GM12878 (cell line): ENCODE measurements around the gene ADGRB2. TPM values are rescaled to one million over a fixed set of nuclear protein-coding genes. Genes with fewer than 3 reads are reported as not detected.

Experiments
- ATAC-seq: fragments of 200-7000 bp; cut with Tn5 transposase; 3 replicates; pipeline ENCODE4 v1.9.1; 2020; ENCODE audit warnings: mild to moderate bottlenecking, moderate library complexity
- BruUV-seq: library from RNA; stranded (reverse); fragments of 400-500 nt; replicated peaks from 2 replicates; lab custom pipeline; 2021; lab: Mats Ljungman, UMichigan
- CTCF ChIA-PET: fragments of 300-600 bp; sonication (Branson Sonifier 250); formaldehyde crosslinking; extraction: SDS; loops from one replicate; lab custom pipeline; 2021; ENCODE audit warnings: inconsistent platforms; lab: Yijun Ruan, JAX
- POLR2A ChIA-PET: fragments of 350-600 bp; formaldehyde crosslinking; extraction: SDS; loops from one replicate; lab custom pipeline; 2021; ENCODE audit warnings: inconsistent platforms; lab: Charles Lee
- RAD21 ChIA-PET: fragments of 300-600 bp; sonication (Branson Sonifier 250); formaldehyde crosslinking; loops from one replicate; lab custom pipeline; 2023; ENCODE audit warnings: antibody characterized with exemption; ENCODE audit not compliant: unreplicated experiment; lab: Charles Lee
- SMC1A ChIA-PET: fragments of 300-600 bp; sonication (Branson Sonifier 250); formaldehyde crosslinking; loops from one replicate; lab custom pipeline; 2023; ENCODE audit not compliant: unreplicated experiment, uncharacterized antibody; lab: Charles Lee
- DNase-seq: peaks from one replicate; pipeline ENCODE4 v3.0.0-alpha.2; 2011; ENCODE audit warnings: low read depth, low spot score
- FAIRE-seq: peaks from 3 replicates; lab custom pipeline; 2011; peaks lifted over from hg19 to GRCh38; lab: Jason Lieb, UNC
- H2AFZ ChIP-seq: 2 replicates; pipeline ENCODE4 v1.6.0; 2011; ENCODE audit warnings: low read depth, low read length, control low read depth; ENCODE audit not compliant: control insufficient read depth
- H3K27ac ChIP-seq: 2 replicates; pipeline ENCODE4 v1.5.1; 2011; ENCODE audit warnings: control low read depth; ENCODE audit not compliant: control insufficient read depth, insufficient read depth
- H3K27me3 ChIP-seq, 2 experiments: replicated peaks in 1 of 2; 2 replicates each; pipeline versions ENCODE4 v1.6.0 to v1.6.1; 2011; ENCODE audit warnings: low read length in 1 of 2; ENCODE audit not compliant: control insufficient read depth in 2 of 2, insufficient read depth in 2 of 2
- H3K36me3 ChIP-seq, 2 experiments: 2 replicates each; pipeline ENCODE4 v1.5.1; 2011; ENCODE audit warnings: low read length in 1 of 2; ENCODE audit not compliant: control insufficient read depth in 2 of 2, insufficient read depth in 2 of 2
- H3K4me1 ChIP-seq: 2 replicates; pipeline ENCODE4 v1.6.1; 2011; ENCODE audit warnings: mild to moderate bottlenecking, low read length, moderate library complexity, mixed read lengths; ENCODE audit not compliant: control insufficient read depth, insufficient read depth
- H3K4me2 ChIP-seq: 2 replicates; pipeline ENCODE4 v1.6.0; 2011; ENCODE audit warnings: control low read depth; ENCODE audit not compliant: control insufficient read depth, insufficient read depth
- H3K4me3 ChIP-seq: fragments of 200-600 bp; sonication (generic); 2 replicates; pipeline ENCODE4 v1.5.1; 2016
- H3K79me2 ChIP-seq: 2 replicates; pipeline ENCODE4 v1.6.0; 2011; ENCODE audit warnings: low read length; ENCODE audit not compliant: control insufficient read depth, insufficient read depth
- H3K9ac ChIP-seq: 2 replicates; pipeline ENCODE4 v1.8.0; 2011; ENCODE audit warnings: low read length, control low read depth, mixed read lengths; ENCODE audit not compliant: control insufficient read depth, insufficient read depth
- H3K9me3 ChIP-seq: replicated peaks from 3 replicates; pipeline ENCODE4 v1.5.1; 2011; ENCODE audit warnings: mild to moderate bottlenecking, low read length; ENCODE audit not compliant: control insufficient read depth, insufficient read depth
- H4K20me1 ChIP-seq: 2 replicates; pipeline ENCODE4 v1.6.0; 2011; ENCODE audit not compliant: control insufficient read depth, insufficient read depth
- CEBPB ChIP-seq, 2 experiments: fragments of 150-350 bp in 1 of 2; IDR thresholded peaks; 2 replicates each; pipeline ENCODE4 v1.6.1; 2012 to 2014; ENCODE audit warnings: low read depth in 2 of 2, low read length in 2 of 2, borderline replicate concordance in 1 of 2, inconsistent platforms in 1 of 2
- EP300 ChIP-seq, 2 experiments: fragments of 150-350 bp in 1 of 2; IDR thresholded peaks; 2 replicates each; pipeline ENCODE4 v1.6.1; 2011 to 2012; ENCODE audit warnings: low read depth in 2 of 2, low read length in 2 of 2, borderline replicate concordance in 1 of 2, improper control_type of control experiment in 1 of 2, inconsistent platforms in 1 of 2; ENCODE audit not compliant: control insufficient read depth in 1 of 2
- ESRRA ChIP-seq: IDR thresholded peaks from 2 replicates; pipeline ENCODE4 v1.6.1; 2012; ENCODE audit warnings: mild to moderate bottlenecking, low read length, improper control_type of control experiment
- NR2C1 ChIP-seq: fragments of 450-650 bp; IDR thresholded peaks from 2 replicates; pipeline ENCODE4 v1.6.1; 2017; ENCODE audit warnings: antibody characterized with exemption, mild to moderate bottlenecking, moderate library complexity
- NR2C2 ChIP-seq: IDR thresholded peaks from 2 replicates; pipeline ENCODE4 v1.6.1; 2011; ENCODE audit warnings: borderline replicate concordance, low read depth; ENCODE audit not compliant: control insufficient read depth, insufficient read length
- PML ChIP-seq: IDR thresholded peaks from 2 replicates; pipeline ENCODE4 v1.6.1; 2012; ENCODE audit warnings: low read length, inconsistent platforms
- SPI1 ChIP-seq: IDR thresholded peaks from 2 replicates; pipeline ENCODE4 v1.6.1; 2011; ENCODE audit warnings: low read depth, mild to moderate bottlenecking, low read length, moderate library complexity, borderline replicate concordance; ENCODE audit not compliant: insufficient read depth
- ZNF24 ChIP-seq: fragments of 450-650 bp; IDR thresholded peaks from 2 replicates; pipeline ENCODE4 v1.6.1; 2017; ENCODE audit warnings: antibody characterized with exemption, mild to moderate bottlenecking
- WGBS: methylation state at CpG from one replicate; pipeline ENCODE4 v1.1.6; 2016; ENCODE audit warnings: low lambda C conversion rate; ENCODE audit not compliant: insufficient replicate concordance, insufficient coverage; ENCODE audit errors: missing lambda C conversion rate; 5-methylcytosine and 5-hydroxymethylcytosine counted together
- in situ Hi-C: fragments of 300-500 bp; cut with MboI; formaldehyde crosslinking; loops from 9 replicates; pipeline ENCODE4 v1.14.3; 2018; ENCODE audit warnings: mixed read lengths
- intact Hi-C: fragments of 100-400 bp; cut with micrococcal nuclease; formaldehyde crosslinking; loops from one replicate; pipeline ENCODE4 v1.14.2; 2022; ENCODE audit not compliant: unreplicated experiment
- polyA plus RNA-seq, 11 experiments: library from polyadenylated mRNA; depleted of rRNA in 4 of 11; unstranded in 6 of 11; stranded (reverse) in 5 of 11; fragments of >200 nt; fragmentation: Nextera tagmentation in 4 of 11; fragmentation: Illumina TruSeq in 1 of 11; extraction: Ambion mirVana in 4 of 11; extraction: Trizol in 1 of 11; gene quantifications; 1 replicate in 1 of 11; 2 replicates in 10 of 11; pipeline versions ENCODE4 v1.2.1 to v1.2.3, GENCODE V29; 2011 to 2016; ENCODE audit warnings: inconsistent platforms in 2 of 11, missing spikeins in 2 of 11, low read depth in 1 of 11
- total RNA-seq, 4 experiments: library from RNA; depleted of rRNA in 3 of 4; stranded (reverse); fragments of >200 nt in 3 of 4; fragmentation: Illumina TruSeq in 1 of 4; extraction: Trizol in 1 of 4; gene quantifications; 2 replicates each; pipeline versions ENCODE4 v1.2.1 to v1.2.3, GENCODE V29; 2013 to 2021
- TF ChIP-seq, protein P1 (sequence below): IDR thresholded peaks from 2 replicates; pipeline ENCODE4 v1.6.1; 2012; ENCODE audit warnings: low read depth, low read length, improper control_type of control experiment
- TF ChIP-seq, protein P2 (sequence below): IDR thresholded peaks from 2 replicates; pipeline ENCODE4 v1.6.1; 2011; ENCODE audit warnings: low read depth, low read length, improper control_type of control experiment, borderline replicate concordance
- TF ChIP-seq, protein P3 (sequence below): fragments of 450-650 bp; formaldehyde crosslinking; IDR thresholded peaks from 2 replicates; pipeline ENCODE4 v1.4.0; 2022; ENCODE audit warnings: mild to moderate bottlenecking, moderate library complexity
- TF ChIP-seq, protein P4 (sequence below): fragments of 450-650 bp; IDR thresholded peaks from 2 replicates; pipeline ENCODE4 v1.6.1; 2016; ENCODE audit warnings: mild to moderate bottlenecking

The ADGRB2 gene
- total and polyA plus RNA-seq, 10 of the 15 experiments (the other 5 are each of a cell fraction or from before 2014, with no cell fraction given): 0.11 to 0.33 (median 0.18) TPM; not detected in 4

DNA sequence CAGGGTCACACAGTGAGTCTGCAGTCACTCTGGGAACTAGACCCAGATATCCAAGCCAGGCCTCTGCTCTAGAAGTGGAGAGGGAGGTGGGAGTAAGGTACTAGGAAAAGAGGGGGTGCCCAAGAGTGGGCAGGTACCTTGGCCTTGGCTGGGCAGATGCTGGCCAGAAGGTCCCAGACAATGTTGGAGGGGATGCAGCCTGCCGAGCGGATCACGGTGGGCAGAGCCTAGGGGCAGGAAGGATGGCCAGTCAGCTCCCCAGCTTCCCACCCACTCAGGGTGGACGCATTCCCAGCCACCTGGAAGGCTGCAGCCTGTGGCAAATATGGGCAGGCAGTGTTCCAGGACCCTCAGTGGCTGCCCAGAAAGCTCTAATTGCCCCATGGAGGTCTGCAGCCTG is 28.4 kb upstream of the ADGRB2 start:
- 30% methylated on average over 4 of the region's 4 CpGs for WGBS
- in situ Hi-C loops: no loop called here
- Histone ChIP-seq H3K27me3 (no peaks in the 10 kb centered on the region; a peak in 2 of 4 replicates), H3K4me1 (peaks cover 7% of the 10 kb centered on the region), H3K9me3 (no peaks in the 10 kb centered on the region), H3K36me3 (no peaks in the 10 kb centered on the region), H3K9ac (no peak overlapping the region), H4K20me1 (no peaks in the 10 kb centered on the region), H3K4me3 (no peak overlapping the region), H3K79me2 (no peaks in the 10 kb centered on the region), H2AFZ (no peak overlapping the region), H3K27ac (no peak overlapping the region), H3K4me2 (no peak overlapping the region)
- DNase-seq (no peak), ATAC-seq (no peak), FAIRE-seq (no peak)
- TF ChIP-seq ZNF24 (no peak), SPI1 (no peak), EP300 (IDR thresholded peaks at IDR 0.05; ENCODE audit: borderline replicate concordance in 1 of 2, control insufficient read depth in 1 of 2, low read depth in 2 of 2, low read length in 2 of 2) (no peak), ESRRA (no peak), NR2C1 (no peak), CEBPB (IDR thresholded peaks at IDR 0.05; ENCODE audit: borderline replicate concordance in 1 of 2, low read depth in 2 of 2, low read length in 2 of 2) (no peak), NR2C2 (no peak), PML (no peak)
- TF ChIP-seq, protein P1, sequence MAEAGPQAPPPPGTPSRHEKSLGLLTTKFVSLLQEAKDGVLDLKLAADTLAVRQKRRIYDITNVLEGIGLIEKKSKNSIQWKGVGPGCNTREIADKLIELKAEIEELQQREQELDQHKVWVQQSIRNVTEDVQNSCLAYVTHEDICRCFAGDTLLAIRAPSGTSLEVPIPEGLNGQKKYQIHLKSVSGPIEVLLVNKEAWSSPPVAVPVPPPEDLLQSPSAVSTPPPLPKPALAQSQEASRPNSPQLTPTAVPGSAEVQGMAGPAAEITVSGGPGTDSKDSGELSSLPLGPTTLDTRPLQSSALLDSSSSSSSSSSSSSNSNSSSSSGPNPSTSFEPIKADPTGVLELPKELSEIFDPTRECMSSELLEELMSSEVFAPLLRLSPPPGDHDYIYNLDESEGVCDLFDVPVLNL: no peak
- TF ChIP-seq, protein P2, sequence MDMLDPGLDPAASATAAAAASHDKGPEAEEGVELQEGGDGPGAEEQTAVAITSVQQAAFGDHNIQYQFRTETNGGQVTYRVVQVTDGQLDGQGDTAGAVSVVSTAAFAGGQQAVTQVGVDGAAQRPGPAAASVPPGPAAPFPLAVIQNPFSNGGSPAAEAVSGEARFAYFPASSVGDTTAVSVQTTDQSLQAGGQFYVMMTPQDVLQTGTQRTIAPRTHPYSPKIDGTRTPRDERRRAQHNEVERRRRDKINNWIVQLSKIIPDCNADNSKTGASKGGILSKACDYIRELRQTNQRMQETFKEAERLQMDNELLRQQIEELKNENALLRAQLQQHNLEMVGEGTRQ: no peak
- TF ChIP-seq, protein P3, sequence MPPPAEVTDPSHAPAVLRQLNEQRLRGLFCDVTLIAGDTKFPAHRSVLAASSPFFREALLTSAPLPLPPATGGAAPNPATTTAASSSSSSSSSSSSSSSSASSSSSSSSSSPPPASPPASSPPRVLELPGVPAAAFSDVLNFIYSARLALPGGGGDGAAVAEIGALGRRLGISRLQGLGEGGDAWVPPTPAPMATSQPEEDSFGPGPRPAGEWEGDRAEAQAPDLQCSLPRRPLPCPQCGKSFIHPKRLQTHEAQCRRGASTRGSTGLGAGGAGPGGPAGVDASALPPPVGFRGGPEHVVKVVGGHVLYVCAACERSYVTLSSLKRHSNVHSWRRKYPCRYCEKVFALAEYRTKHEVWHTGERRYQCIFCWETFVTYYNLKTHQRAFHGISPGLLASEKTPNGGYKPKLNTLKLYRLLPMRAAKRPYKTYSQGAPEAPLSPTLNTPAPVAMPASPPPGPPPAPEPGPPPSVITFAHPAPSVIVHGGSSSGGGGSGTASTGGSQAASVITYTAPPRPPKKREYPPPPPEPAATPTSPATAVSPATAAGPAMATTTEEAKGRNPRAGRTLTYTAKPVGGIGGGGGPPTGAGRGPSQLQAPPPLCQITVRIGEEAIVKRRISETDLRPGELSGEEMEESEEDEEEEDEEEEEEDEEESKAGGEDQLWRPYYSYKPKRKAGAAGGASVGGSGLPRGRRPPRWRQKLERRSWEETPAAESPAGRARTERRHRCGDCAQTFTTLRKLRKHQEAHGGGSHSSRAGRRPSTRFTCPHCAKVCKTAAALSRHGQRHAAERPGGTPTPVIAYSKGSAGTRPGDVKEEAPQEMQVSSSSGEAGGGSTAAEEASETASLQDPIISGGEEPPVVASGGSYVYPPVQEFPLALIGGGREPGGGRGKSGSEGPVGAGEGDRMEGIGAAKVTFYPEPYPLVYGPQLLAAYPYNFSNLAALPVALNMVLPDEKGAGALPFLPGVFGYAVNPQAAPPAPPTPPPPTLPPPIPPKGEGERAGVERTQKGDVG: no peak
- TF ChIP-seq, protein P4, sequence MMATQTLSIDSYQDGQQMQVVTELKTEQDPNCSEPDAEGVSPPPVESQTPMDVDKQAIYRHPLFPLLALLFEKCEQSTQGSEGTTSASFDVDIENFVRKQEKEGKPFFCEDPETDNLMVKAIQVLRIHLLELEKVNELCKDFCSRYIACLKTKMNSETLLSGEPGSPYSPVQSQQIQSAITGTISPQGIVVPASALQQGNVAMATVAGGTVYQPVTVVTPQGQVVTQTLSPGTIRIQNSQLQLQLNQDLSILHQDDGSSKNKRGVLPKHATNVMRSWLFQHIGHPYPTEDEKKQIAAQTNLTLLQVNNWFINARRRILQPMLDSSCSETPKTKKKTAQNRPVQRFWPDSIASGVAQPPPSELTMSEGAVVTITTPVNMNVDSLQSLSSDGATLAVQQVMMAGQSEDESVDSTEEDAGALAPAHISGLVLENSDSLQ: no peak
- ChIA-PET POLR2A (interaction anchor here (0.6 to 1.5 kb wide), 2 partner anchors 160 to 282 kb away, joined by 3 to 4 read pairs; no protein-coding TSS in a partner anchor), CTCF (interaction anchor here (0.6 to 1.3 kb wide), 3 partner anchors 13 to 198 kb away, joined by 3 read pairs; no protein-coding TSS in a partner anchor), RAD21 (interaction anchor here (0.9 to 2.3 kb wide), 2 partner anchors 128 to 171 kb away, joined by 3 to 6 read pairs; no protein-coding TSS in a partner anchor), SMC1A (no interaction called here)
- no TSS peak for BruUV-seq
- intact Hi-C loops: no loop called here
